DOHH2 (cell line): ENCODE results near the gene SCGB1D1.

Experiments
- H3F3A ChIP-seq: fragments of 200-600 bp; sonication (generic), shearing (Covaris generic); 2 replicates; pipeline ENCODE4 v1.6.0; 2016; ENCODE audit warnings: antibody characterized with exemption, mild to moderate bottlenecking; ENCODE audit not compliant: control insufficient read depth, insufficient read depth
- H3K27ac ChIP-seq: fragments of 200-600 bp; sonication (generic); 2 replicates; pipeline ENCODE4 v1.5.1; 2014; ENCODE audit warnings: low read depth, mild to moderate bottlenecking, low read length, moderate library complexity
- H3K27me3 ChIP-seq: fragments of 200-600 bp; sonication (generic); 2 replicates; pipeline ENCODE4 v1.6.1; 2014; ENCODE audit warnings: mild to moderate bottlenecking, low read length, mixed read lengths; ENCODE audit not compliant: control insufficient read depth
- H3K36me3 ChIP-seq: fragments of 200-600 bp; sonication (generic); 2 replicates; pipeline ENCODE4 v1.6.1; 2014; ENCODE audit warnings: mild to moderate bottlenecking, low read length, moderate library complexity, mixed read lengths; ENCODE audit not compliant: control insufficient read depth
- H3K4me1 ChIP-seq: fragments of 200-600 bp; sonication (generic); 2 replicates; pipeline ENCODE4 v1.6.1; 2014; ENCODE audit warnings: mild to moderate bottlenecking, low read length, mixed read lengths; ENCODE audit not compliant: control insufficient read depth
- H3K4me2 ChIP-seq: fragments of 200-600 bp; sonication (generic); 2 replicates; pipeline ENCODE4 v1.6.0; 2014; ENCODE audit warnings: mild to moderate bottlenecking, low read length, moderate library complexity
- H3K4me3 ChIP-seq: fragments of 200-600 bp; sonication (generic); 2 replicates; pipeline ENCODE4 v1.5.1; 2014; ENCODE audit warnings: mild to moderate bottlenecking, low read length, mixed read lengths
- H3K79me2 ChIP-seq: fragments of 200-600 bp; sonication (generic); 2 replicates; pipeline ENCODE4 v1.6.1; 2014; ENCODE audit warnings: mild to moderate bottlenecking, low read length, mixed read lengths; ENCODE audit not compliant: control insufficient read depth
- H3K9me2 ChIP-seq: fragments of 200-600 bp; sonication (generic); replicated peaks from 2 replicates; pipeline ENCODE4 v1.6.1; 2014; ENCODE audit warnings: mild to moderate bottlenecking, low read length, mixed read lengths; ENCODE audit not compliant: control insufficient read depth
- H3K9me3 ChIP-seq: fragments of 200-600 bp; sonication (generic); 2 replicates; pipeline ENCODE4 v1.6.1; 2014; ENCODE audit warnings: antibody characterized with exemption, low read length, mixed read lengths; ENCODE audit not compliant: control insufficient read depth, insufficient read depth
- H4K20me1 ChIP-seq: fragments of 200-600 bp; sonication (generic); 2 replicates; pipeline ENCODE4 v1.6.0; 2014; ENCODE audit warnings: low read depth, mild to moderate bottlenecking, antibody characterized with exemption, low read length, moderate library complexity; ENCODE audit not compliant: control insufficient read depth, insufficient read depth
- CTCF ChIP-seq: fragments of 200-600 bp; sonication (generic); IDR thresholded peaks from one replicate; pipeline ENCODE4 v1.5.1; 2014; ENCODE audit warnings: antibody characterized with exemption, mild to moderate bottlenecking, low read depth, low read length; ENCODE audit not compliant: poor library complexity, severe bottlenecking
- EZH2phosphoT487 ChIP-seq: fragments of 200-600 bp; sonication (generic); IDR thresholded peaks from 2 replicates; pipeline ENCODE4 v1.6.1; 2017; ENCODE audit warnings: borderline replicate concordance, mild to moderate bottlenecking, antibody characterized with exemption, low read length, moderate library complexity, mixed read lengths

The SCGB1D1 gene

GRCh38 chr11:62241095-62241494, 51.1 kb downstream of the SCGB1D1 start:
- Histone ChIP-seq H4K20me1 (no peaks in the 10 kb centered on the region), H3F3A (no peaks in the 10 kb centered on the region), H3K9me2 (no peaks in the 10 kb centered on the region), H3K27me3 (no peaks in the 10 kb centered on the region; the same call in 1 of the 2 replicates), H3K4me1 (no peaks in the 10 kb centered on the region), H3K9me3 (no peaks in the 10 kb centered on the region), H3K4me3 (no peak overlapping the region), H3K36me3 (no peaks in the 10 kb centered on the region), H3K79me2 (no peaks in the 10 kb centered on the region), H3K27ac (no peak overlapping the region), H3K4me2 (no peak overlapping the region)
- TF ChIP-seq CTCF (no peak), EZH2phosphoT487 (no peak)

- no peak within 1 kb of the TSS for H3K27ac ChIP-seq
- H3K9me3 ChIP-seq = no peaks in the 10 kb centered on the region
- no peaks in the 10 kb centered on the region for H3K36me3 ChIP-seq
- TF ChIP-seq CTCF (no peak), EZH2phosphoT487 (no peak)
- H3K9me2 ChIP-seq = no peaks in the 10 kb centered on the region
- H3K4me1 ChIP-seq = no peaks in the 10 kb centered on the region
- no peak within 1 kb of the TSS for H3K4me3 ChIP-seq
- H3K27me3 ChIP-seq = no peaks in the 10 kb centered on the region; the same call in 1 of the 2 replicates
- H4K20me1 ChIP-seq = no peaks in the 10 kb centered on the region
- no peak within 1 kb of the TSS for H3K4me2 ChIP-seq
- H3K79me2 ChIP-seq = no peaks in the 10 kb centered on the region
- H3F3A ChIP-seq = no peaks in the 10 kb centered on the region
Measured at GRCh38 chr11:62242021-62242420, 52.0 kb downstream of the SCGB1D1 start, which contains the start of gene SCGB1D2. Gene SCGB1D2 (plus strand): TSS chr11:62242239. CDS start chr11:62242308, 69 bp downstream.
